ENCODE data around the gene MSH5.
A peak's percentile ranks its signal among the peaks of the same experiment; 100 is the strongest.
"Not testable (repeated sequence)": the region's sequence is repeated elsewhere in the genome, so short reads cannot be mapped to it uniquely, and the experiment has no call there.

Gene MSH5

DNA sequence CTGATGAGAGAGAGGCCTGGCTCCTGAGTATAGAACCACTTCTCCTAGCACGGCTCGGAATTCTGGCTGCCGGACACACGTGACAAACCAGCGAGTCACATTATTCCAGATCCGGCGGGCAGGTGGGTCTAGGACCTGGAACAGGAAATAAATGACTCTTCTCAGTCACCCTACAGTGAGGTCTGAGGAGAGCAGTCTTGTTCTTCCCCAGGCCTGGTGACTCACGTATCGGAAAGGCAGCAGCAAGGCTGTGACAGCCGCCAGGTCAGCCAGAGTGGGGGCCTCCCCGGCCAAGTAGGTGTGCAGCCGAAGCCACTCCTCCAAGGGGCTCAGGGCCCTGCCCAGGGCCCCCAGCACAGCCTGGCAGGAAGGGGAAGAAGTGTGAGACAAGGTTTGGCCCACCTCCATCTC is 53.0 kb downstream of the MSH5 start:
- H3K4ac ChIP-seq (ENCODE audit: low read depth, low read length), result no peak overlapping the region
- no peak overlapping the region for H3K27ac ChIP-seq (ENCODE audit: low read depth, low read length)
- H2AK5ac ChIP-seq (ENCODE audit: low read length), result no peak overlapping the region
- H3K36me3 ChIP-seq (ENCODE audit: control insufficient read depth, insufficient read depth, low read length), result peaks cover 7% of the 10 kb centered on the region
- H2BK120ac ChIP-seq (ENCODE audit: low read depth, low read length), result no peak overlapping the region
- no peak overlapping the region for H3K9ac ChIP-seq (ENCODE audit: low read length)
- H3K18ac ChIP-seq (ENCODE audit: low read length), result no peak overlapping the region
- no peak overlapping the region for H4K8ac ChIP-seq (ENCODE audit: low read depth, low read length)
- no peak overlapping the region for H2BK15ac ChIP-seq (replicated peaks; ENCODE audit: low read depth)
- no peak for DNase-seq
- H3K4me3 ChIP-seq (ENCODE audit: low read length), result no peak overlapping the region
- H3K23ac ChIP-seq (ENCODE audit: low read length), result no peak overlapping the region
- H3K4me1 ChIP-seq (ENCODE audit: control insufficient read depth, low read depth, low read length), result peaks cover 2% of the 10 kb centered on the region
- WGBS (ENCODE audit: extremely low coverage, insufficient coverage, low lambda C conversion rate), result no CpG with 5 or more reads among the region's 12 CpGs
- H3K79me2 ChIP-seq (ENCODE audit: control insufficient read depth, insufficient read depth, low read length), result peaks cover 22% of the 10 kb centered on the region
- no peaks in the 10 kb centered on the region for H3K27me3 ChIP-seq (ENCODE audit: insufficient read depth, low read length, poor library complexity)
- H3K79me1 ChIP-seq (ENCODE audit: low read length), result peaks cover 12% of the 10 kb centered on the region
- H2BK5ac ChIP-seq (ENCODE audit: low read length), result no peak overlapping the region
- H3K56ac ChIP-seq (ENCODE audit: low read length), result peak overlapping the region; percentile 5
- no peak overlapping the region for H3K4me2 ChIP-seq (ENCODE audit: low read length)
- H4K5ac ChIP-seq (ENCODE audit: low read length), result no peak overlapping the region

- not testable (repeated sequence) for H4K5ac ChIP-seq (ENCODE audit: low read length); H2BK5ac ChIP-seq (ENCODE audit: low read length); H3K23ac ChIP-seq (ENCODE audit: low read length); H4K8ac ChIP-seq (ENCODE audit: low read depth, low read length); H3K4me1 ChIP-seq (ENCODE audit: control insufficient read depth, low read depth, low read length); H2BK120ac ChIP-seq (ENCODE audit: low read depth, low read length); H3K36me3 ChIP-seq (ENCODE audit: control insufficient read depth, insufficient read depth, low read length); DNase-seq; H3K4me3 ChIP-seq (ENCODE audit: low read length); H3K27ac ChIP-seq (ENCODE audit: low read depth, low read length); H3K4ac ChIP-seq (ENCODE audit: low read depth, low read length); H2BK15ac ChIP-seq (replicated peaks; ENCODE audit: low read depth); H3K27me3 ChIP-seq (ENCODE audit: insufficient read depth, low read length, poor library complexity); H2AK5ac ChIP-seq (ENCODE audit: low read length); H3K18ac ChIP-seq (ENCODE audit: low read length)
- H3K56ac ChIP-seq (ENCODE audit: low read length), result peak overlapping the region; percentile 99
- peaks cover 22% of the 10 kb centered on the region for H3K79me2 ChIP-seq (ENCODE audit: control insufficient read depth, insufficient read depth, low read length)
- H3K4me2 ChIP-seq (ENCODE audit: low read length), result peak overlapping the region; percentile 94
- peak overlapping the region; percentile 100 for H3K9ac ChIP-seq (ENCODE audit: low read length)
- H3K79me1 ChIP-seq (ENCODE audit: low read length), result peaks cover 12% of the 10 kb centered on the region
- WGBS (ENCODE audit: extremely low coverage, insufficient coverage, low lambda C conversion rate), result no CpG with 5 or more reads among the region's 6 CpGs
These were observed 54.1 kb downstream of the MSH5 start for GRCh38 chr6:31793927-31794245.

DNA sequence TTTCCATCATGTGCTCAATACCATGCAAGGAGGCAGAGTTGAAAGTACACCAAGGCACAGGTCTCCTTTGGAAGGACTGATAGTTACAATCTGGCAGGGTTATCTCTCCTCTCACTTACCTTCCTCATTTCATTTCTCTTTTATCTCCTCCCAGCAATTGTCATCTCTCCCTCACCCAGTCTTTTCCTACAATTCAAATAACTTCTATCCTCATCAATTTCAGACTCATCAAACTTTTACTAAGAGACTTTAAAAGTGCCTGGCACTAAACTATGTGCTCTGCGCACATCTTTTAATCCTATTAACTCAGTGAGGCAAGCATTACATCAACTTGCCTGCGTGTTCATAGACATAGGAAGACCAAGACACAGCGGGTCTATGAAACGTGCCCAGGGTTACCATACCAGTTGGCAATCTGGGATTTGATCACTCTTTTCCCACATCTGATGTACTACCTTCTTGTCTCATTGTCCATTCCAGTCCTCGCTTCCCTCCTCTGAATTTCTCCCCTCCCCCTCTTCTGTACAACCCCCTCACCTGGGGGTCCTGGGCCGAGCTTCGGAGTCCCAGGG is 54.6 kb downstream of the MSH5 start:
- peak overlapping the region; percentile 98 for H3K4me3 ChIP-seq (ENCODE audit: low read length)
- H2AK5ac ChIP-seq (ENCODE audit: low read length), result peak overlapping the region; percentile 92
- H3K27ac ChIP-seq (ENCODE audit: low read depth, low read length), result no peak overlapping the region
- no peak overlapping the region for H4K5ac ChIP-seq (ENCODE audit: low read length)
- peaks cover 10% of the 10 kb centered on the region for H3K79me1 ChIP-seq (ENCODE audit: low read length)
- peak overlapping the region; percentile 100 for H3K9ac ChIP-seq (ENCODE audit: low read length)
- peaks cover 22% of the 10 kb centered on the region for H3K79me2 ChIP-seq (ENCODE audit: control insufficient read depth, insufficient read depth, low read length)
- no peak for DNase-seq
- H2BK120ac ChIP-seq (ENCODE audit: low read depth, low read length), result no peak overlapping the region
- H3K4me2 ChIP-seq (ENCODE audit: low read length), result peak overlapping the region; percentile 94
- H3K23ac ChIP-seq (ENCODE audit: low read length), result peak overlapping the region; percentile 11
- no peak overlapping the region for H2BK5ac ChIP-seq (ENCODE audit: low read length)
- H3K36me3 ChIP-seq (ENCODE audit: control insufficient read depth, insufficient read depth, low read length), result peaks cover 5% of the 10 kb centered on the region
- peak overlapping the region; percentile 98 for H3K4ac ChIP-seq (ENCODE audit: low read depth, low read length)
- no peak overlapping the region for H2BK15ac ChIP-seq (replicated peaks; ENCODE audit: low read depth)
- H3K18ac ChIP-seq (ENCODE audit: low read length), result peak overlapping the region; percentile 20
- H4K8ac ChIP-seq (ENCODE audit: low read depth, low read length), result no peak overlapping the region
- H3K56ac ChIP-seq (ENCODE audit: low read length), result peak overlapping the region; percentile 99
- no peaks in the 10 kb centered on the region for H3K27me3 ChIP-seq (ENCODE audit: insufficient read depth, low read length, poor library complexity)
- WGBS (ENCODE audit: extremely low coverage, insufficient coverage, low lambda C conversion rate), result no CpG with 5 or more reads among the region's 7 CpGs
- H3K4me1 ChIP-seq (ENCODE audit: control insufficient read depth, low read depth, low read length), result peaks cover 2% of the 10 kb centered on the region

- Histone ChIP-seq H3K18ac (ENCODE audit: low read length) (peak overlapping the region; percentile 20), H3K23ac (ENCODE audit: low read length) (peak overlapping the region; percentile 89), H3K4me1 (ENCODE audit: control insufficient read depth, low read depth, low read length) (peaks cover 2% of the 10 kb centered on the region), H2BK120ac (ENCODE audit: low read depth, low read length) (peak overlapping the region; percentile 16), H3K9ac (ENCODE audit: low read length) (peak overlapping the region; percentile 100), H4K5ac (ENCODE audit: low read length) (no peak overlapping the region), H3K56ac (ENCODE audit: low read length) (peak overlapping the region; percentile 99), H2AK5ac (ENCODE audit: low read length) (no peak overlapping the region), H2BK5ac (ENCODE audit: low read length) (peak overlapping the region; percentile 78), H3K27me3 (ENCODE audit: insufficient read depth, low read length, poor library complexity) (no peaks in the 10 kb centered on the region), H4K8ac (ENCODE audit: low read depth, low read length) (no peak overlapping the region), H2BK15ac (replicated peaks; ENCODE audit: low read depth) (no peak overlapping the region), H3K79me2 (ENCODE audit: control insufficient read depth, insufficient read depth, low read length) (peaks cover 22% of the 10 kb centered on the region), H3K4me2 (ENCODE audit: low read length) (peak overlapping the region; percentile 94), H3K36me3 (ENCODE audit: control insufficient read depth, insufficient read depth, low read length) (peaks cover 4% of the 10 kb centered on the region), H3K4me3 (ENCODE audit: low read length) (peak overlapping the region; percentile 98), H3K4ac (ENCODE audit: low read depth, low read length) (peak overlapping the region; percentile 98), H3K79me1 (ENCODE audit: low read length) (peaks cover 9% of the 10 kb centered on the region), H3K27ac (ENCODE audit: low read depth, low read length) (peak overlapping the region; percentile 92)
- DNase-seq, result peak; percentile 73
- WGBS (ENCODE audit: extremely low coverage, insufficient coverage, low lambda C conversion rate), result no CpG with 5 or more reads among the region's 44 CpGs
These were observed 55.2 kb downstream of the MSH5 start for GRCh38 chr6:31794866-31795615.

GRCh38 chr6:31795616-31796298 is 56.0 kb downstream of the MSH5 start, which contains the start of gene VARS1:
VARS1 (minus strand) TSS chr6:31795752; CDS start chr6:31795217, 535 bp downstream.
- peak within 1 kb of the TSS; percentile 92 for H2AK5ac ChIP-seq (ENCODE audit: low read length)
- peak within 1 kb of the TSS; percentile 16 for H2BK120ac ChIP-seq (ENCODE audit: low read depth, low read length)
- peak within 1 kb of the TSS; percentile 99 for H3K56ac ChIP-seq (ENCODE audit: low read length)
- H3K4me1 ChIP-seq (ENCODE audit: control insufficient read depth, low read depth, low read length), result peaks cover 2% of the 10 kb centered on the region
- H2BK5ac ChIP-seq (ENCODE audit: low read length), result peak within 1 kb of the TSS; percentile 82
- H3K79me2 ChIP-seq (ENCODE audit: control insufficient read depth, insufficient read depth, low read length), result peaks cover 22% of the 10 kb centered on the region
- H3K27ac ChIP-seq (ENCODE audit: low read depth, low read length), result peak within 1 kb of the TSS; percentile 92
- H2BK15ac ChIP-seq (replicated peaks; ENCODE audit: low read depth), result no peak within 1 kb of the TSS
- H3K79me1 ChIP-seq (ENCODE audit: low read length), result peaks cover 9% of the 10 kb centered on the region
- no peak within 1 kb of the TSS for H4K5ac ChIP-seq (ENCODE audit: low read length)
- DNase-seq, result peak; percentile 96
- WGBS (ENCODE audit: extremely low coverage, insufficient coverage, low lambda C conversion rate), result no CpG with 5 or more reads among the region's 75 CpGs
- peak within 1 kb of the TSS; percentile 20 for H3K18ac ChIP-seq (ENCODE audit: low read length)
- H3K9ac ChIP-seq (ENCODE audit: low read length), result peak within 1 kb of the TSS; percentile 100
- peak within 1 kb of the TSS; percentile 98 for H3K4me3 ChIP-seq (ENCODE audit: low read length)
- peak within 1 kb of the TSS; percentile 89 for H3K23ac ChIP-seq (ENCODE audit: low read length)
- H3K36me3 ChIP-seq (ENCODE audit: control insufficient read depth, insufficient read depth, low read length), result peaks cover 4% of the 10 kb centered on the region
- no peak within 1 kb of the TSS for H4K8ac ChIP-seq (ENCODE audit: low read depth, low read length)
- H3K4ac ChIP-seq (ENCODE audit: low read depth, low read length), result peak within 1 kb of the TSS; percentile 98
- peak within 1 kb of the TSS; percentile 94 for H3K4me2 ChIP-seq (ENCODE audit: low read length)
- H3K27me3 ChIP-seq (ENCODE audit: insufficient read depth, low read length, poor library complexity), result no peaks in the 10 kb centered on the region
